ENCODE data around the gene ZDHHC8. TPM values are rescaled to one million over a fixed set of nuclear protein-coding genes. Genes with fewer than 3 reads are reported as not detected.
"Not testable (repeated sequence)": the region's sequence is repeated elsewhere in the genome, so short reads cannot be mapped to it uniquely, and the experiment has no call there.

Gene ZDHHC8
- total and polyA plus RNA-seq, 7 donors = 9.7 to 23.7 (median 15.8) TPM

DNA sequence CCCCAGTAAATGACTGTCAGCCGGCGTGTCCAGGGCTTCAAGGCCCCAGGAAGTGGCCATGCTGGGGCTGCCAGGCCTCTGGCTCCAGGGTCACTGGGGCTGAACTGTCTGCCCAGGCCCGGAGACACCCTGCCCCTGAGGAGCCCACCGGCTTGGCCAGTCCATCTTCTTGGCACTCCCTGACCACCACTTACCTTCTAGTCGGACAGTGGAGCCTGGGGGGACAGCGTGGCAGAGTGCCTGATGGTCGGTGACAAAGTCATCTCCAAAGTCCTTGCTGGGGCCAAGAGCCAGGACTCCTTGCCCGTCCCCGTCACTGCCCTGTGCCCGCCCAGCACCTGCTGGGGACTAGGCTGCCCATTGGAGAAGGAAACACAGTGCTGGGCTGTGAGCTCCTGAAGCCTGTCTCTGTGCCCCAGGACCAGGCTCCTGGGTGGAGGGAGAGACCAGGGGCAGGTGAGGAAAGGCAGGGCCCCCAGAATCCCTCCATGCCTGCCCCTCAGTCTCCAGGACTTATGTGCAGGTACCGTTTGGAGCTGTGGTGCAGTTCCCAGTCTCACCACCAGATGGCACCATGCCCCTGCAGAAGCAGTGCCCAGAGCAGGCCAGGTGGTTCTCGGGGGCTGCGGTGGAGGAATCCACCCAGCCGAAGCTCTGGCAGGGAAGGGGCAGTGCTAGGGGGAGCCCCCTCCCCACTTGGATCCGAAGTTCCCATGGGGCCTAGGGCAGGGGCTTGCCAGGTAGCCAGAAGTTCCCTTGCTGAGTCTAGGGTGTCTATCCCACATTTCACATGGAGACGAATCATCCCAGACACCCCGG, 25.2 kb downstream of the ZDHHC8 start:
- Histone ChIP-seq H3K27ac (no peak overlapping the region), H3K36me3 (ENCODE audit: insufficient read depth in 1 of 2, low read depth in 1 of 2) (no peaks in the 10 kb centered on the region), H3K4me3 (no peak overlapping the region), H3K9me3 (no peaks in the 10 kb centered on the region), H3K27me3 (ENCODE audit: insufficient read depth in 3 of 3, low read length in 2 of 3) (no peaks in the 10 kb centered on the region), H3K4me1 (no peaks in the 10 kb centered on the region)
- DNase-seq (peak; percentile 79 to 89), ATAC-seq (peak; percentile 77 to 91 (median 88))
- WGBS, 3 donors = 33 to 39% (median 35%) methylated on average over 17 of the region's 17 CpGs
- TF ChIP-seq, protein P1, sequence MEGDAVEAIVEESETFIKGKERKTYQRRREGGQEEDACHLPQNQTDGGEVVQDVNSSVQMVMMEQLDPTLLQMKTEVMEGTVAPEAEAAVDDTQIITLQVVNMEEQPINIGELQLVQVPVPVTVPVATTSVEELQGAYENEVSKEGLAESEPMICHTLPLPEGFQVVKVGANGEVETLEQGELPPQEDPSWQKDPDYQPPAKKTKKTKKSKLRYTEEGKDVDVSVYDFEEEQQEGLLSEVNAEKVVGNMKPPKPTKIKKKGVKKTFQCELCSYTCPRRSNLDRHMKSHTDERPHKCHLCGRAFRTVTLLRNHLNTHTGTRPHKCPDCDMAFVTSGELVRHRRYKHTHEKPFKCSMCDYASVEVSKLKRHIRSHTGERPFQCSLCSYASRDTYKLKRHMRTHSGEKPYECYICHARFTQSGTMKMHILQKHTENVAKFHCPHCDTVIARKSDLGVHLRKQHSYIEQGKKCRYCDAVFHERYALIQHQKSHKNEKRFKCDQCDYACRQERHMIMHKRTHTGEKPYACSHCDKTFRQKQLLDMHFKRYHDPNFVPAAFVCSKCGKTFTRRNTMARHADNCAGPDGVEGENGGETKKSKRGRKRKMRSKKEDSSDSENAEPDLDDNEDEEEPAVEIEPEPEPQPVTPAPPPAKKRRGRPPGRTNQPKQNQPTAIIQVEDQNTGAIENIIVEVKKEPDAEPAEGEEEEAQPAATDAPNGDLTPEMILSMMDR (IDR thresholded peaks at IDR 0.05) = peak; percentile 99
- intact Hi-C loops (cut with DNase I) = loop anchor here (1.0 to 2.0 kb wide), 3 partner anchors 111 to 128 kb away; partner anchors contain the start of gene RTN4R (in 1 of the 2)

DNA sequence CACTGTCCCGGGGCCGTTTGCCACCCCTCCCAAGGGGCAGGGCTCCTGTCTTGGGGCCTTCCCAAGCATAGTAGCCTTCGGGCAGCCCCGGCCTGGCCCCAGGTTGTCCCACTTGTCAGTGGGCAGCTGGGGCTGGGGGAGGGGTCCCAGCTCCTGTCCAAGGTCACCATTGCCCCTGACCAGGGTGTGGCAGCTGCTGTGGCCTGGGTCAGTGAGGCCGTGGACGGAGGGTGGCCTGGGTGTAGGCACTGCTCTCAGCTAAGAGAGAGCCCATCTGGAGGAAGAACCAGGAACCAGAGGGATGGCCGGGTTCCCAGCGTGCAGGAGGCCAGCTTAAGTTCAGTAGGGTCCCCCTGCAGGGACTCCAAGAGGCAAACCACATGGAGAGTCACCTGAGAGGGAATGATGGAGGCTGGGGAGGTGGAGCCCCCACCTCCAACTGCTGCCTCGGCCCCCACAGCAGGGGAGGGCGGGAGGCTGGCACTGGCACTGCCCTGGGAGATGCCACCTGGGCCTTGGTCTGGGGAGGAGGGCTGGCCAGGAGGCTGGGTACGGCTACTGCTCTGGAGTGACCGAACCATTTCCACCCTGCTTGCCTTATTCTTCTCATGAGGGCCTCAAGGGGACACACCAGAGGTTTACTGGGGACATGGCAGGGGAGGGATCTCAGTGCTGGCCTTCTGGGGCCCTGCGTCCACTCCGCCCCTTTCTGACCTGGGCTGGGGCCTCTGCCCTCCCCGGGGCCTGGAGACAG, 26.0 kb downstream of the ZDHHC8 start:
- no peaks in the 10 kb centered on the region for H3K9me3 ChIP-seq
- 53 to 58% (median 56%) methylated on average over 14 to 15 of the region's 15 CpGs for WGBS, 3 donors
- TF ChIP-seq, protein P1 (IDR thresholded peaks at IDR 0.05) = no peak
- H3K36me3 ChIP-seq (ENCODE audit: insufficient read depth in 1 of 2, low read depth in 1 of 2) = no peaks in the 10 kb centered on the region
- no peaks in the 10 kb centered on the region for H3K27me3 ChIP-seq (ENCODE audit: insufficient read depth in 3 of 3, low read length in 2 of 3)
- DNase-seq = no peak
- ATAC-seq = peak in 1 of 4 donors; percentile 14
- H3K27ac ChIP-seq = no peak overlapping the region
- H3K4me3 ChIP-seq = no peak overlapping the region
- H3K4me1 ChIP-seq = no peaks in the 10 kb centered on the region
- intact Hi-C loops (cut with DNase I) = loop anchor here (1.0 to 2.0 kb wide), 3 partner anchors 111 to 128 kb away; partner anchors contain the start of gene RTN4R (in 1 of the 2)

DNA sequence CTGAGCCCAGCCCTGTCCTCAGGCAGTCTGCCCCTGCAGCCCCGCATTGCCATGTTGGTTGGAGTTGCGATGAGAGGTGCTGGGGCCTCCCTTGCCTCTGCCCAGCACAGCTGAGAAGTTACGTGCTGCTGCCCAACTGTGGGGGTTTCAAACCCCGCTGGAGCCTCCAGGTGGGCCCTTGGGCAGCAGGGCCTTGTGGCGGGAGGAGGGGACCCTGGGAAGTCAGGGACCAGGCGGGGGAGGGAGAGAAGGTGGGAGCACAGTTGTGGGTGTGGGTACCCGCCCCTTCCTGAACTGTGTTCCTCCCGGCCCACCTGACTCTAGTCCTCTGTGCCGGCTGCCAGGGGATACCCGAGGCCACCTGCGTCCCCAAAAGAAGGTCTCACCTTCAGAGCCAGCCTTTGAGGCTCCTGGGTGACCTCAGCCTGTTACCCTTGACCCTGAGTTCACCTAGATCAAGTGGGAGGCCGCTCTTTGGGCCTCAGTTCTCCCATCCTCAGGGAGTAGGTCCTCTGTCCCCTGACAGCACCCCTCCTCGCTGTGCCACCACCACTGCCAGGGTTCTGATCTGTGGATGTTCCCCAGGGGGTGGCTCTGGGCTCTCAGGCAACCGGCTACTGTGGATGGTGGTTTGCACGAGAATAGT, 26.9 kb downstream of the ZDHHC8 start:
- no peaks in the 10 kb centered on the region for H3K9me3 ChIP-seq
- TF ChIP-seq, protein P1 (IDR thresholded peaks at IDR 0.05) = no peak
- DNase-seq (no peak), ATAC-seq (no peak)
- H3K4me1 ChIP-seq = no peaks in the 10 kb centered on the region
- H3K27me3 ChIP-seq (ENCODE audit: insufficient read depth in 3 of 3, low read length in 2 of 3) = no peaks in the 10 kb centered on the region
- H3K27ac ChIP-seq = no peak overlapping the region
- WGBS, 3 donors = 74 to 85% (median 80%) methylated on average over 13 to 15 of the region's 15 CpGs
- intact Hi-C loops (cut with DNase I) = no loop called here
- H3K36me3 ChIP-seq (ENCODE audit: insufficient read depth in 1 of 2, low read depth in 1 of 2) = no peaks in the 10 kb centered on the region
- H3K4me3 ChIP-seq = no peak overlapping the region

- TF ChIP-seq, protein P1 (IDR thresholded peaks at IDR 0.05) = no peak
- Histone ChIP-seq H3K4me3 (no peak overlapping the region), H3K9me3 (no peaks in the 10 kb centered on the region), H3K27me3 (ENCODE audit: insufficient read depth in 3 of 3, low read length in 2 of 3) (no peaks in the 10 kb centered on the region), H3K27ac (no peak overlapping the region), H3K4me1 (no peaks in the 10 kb centered on the region), H3K36me3 (ENCODE audit: insufficient read depth in 1 of 2, low read depth in 1 of 2) (no peaks in the 10 kb centered on the region)
- no peak for DNase-seq
- 49 to 73% (median 58%) methylated on average over 8 to 9 of the region's 9 CpGs for WGBS, 3 donors
- intact Hi-C loops (cut with DNase I) = no loop called here
- no peak for ATAC-seq
Observed at GRCh38 chr22:20159076-20159475, 27.5 kb downstream of the ZDHHC8 start.

DNA sequence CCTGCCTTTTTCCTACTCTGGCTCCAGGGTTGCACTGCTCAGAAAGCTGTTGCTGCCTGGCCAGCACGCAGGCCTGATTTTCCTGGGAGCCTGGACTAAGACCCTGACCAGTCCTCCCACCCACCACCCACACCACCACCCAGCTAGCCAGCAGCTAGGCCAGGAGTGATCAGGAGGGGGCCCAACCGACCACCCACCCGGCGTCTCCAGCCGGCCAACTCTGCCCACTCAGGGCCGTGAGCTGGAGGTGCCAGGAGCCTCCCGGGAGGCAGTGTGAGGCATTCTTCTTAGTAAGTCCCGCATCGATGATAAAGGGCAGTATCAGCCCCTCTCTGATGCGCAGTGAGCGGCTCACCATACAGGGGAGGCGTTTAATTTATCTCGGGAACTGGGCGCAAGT, 27.9 kb downstream of the ZDHHC8 start:
- DNase-seq; H3K4me1 ChIP-seq; H3K36me3 ChIP-seq (ENCODE audit: insufficient read depth in 1 of 2, low read depth in 1 of 2); ATAC-seq; H3K4me3 ChIP-seq; intact Hi-C loops (cut with DNase I); H3K27ac ChIP-seq; H3K9me3 ChIP-seq; H3K27me3 ChIP-seq (ENCODE audit: insufficient read depth in 3 of 3, low read length in 2 of 3): not testable (repeated sequence)
- 64 to 68% (median 67%) methylated on average over 6 to 11 of the region's 14 CpGs for WGBS, 3 donors

Data from psoas muscle (tissue), 8 donors.